Measurements from ENCODE around the gene FAM76B. TPM values are rescaled to one million over a fixed set of nuclear protein-coding genes. Genes with fewer than 3 reads are reported as not detected.
A peak's percentile ranks its signal among the peaks of the same experiment; 100 is the strongest.

Gene FAM76B
- total and polyA plus RNA-seq, 2 donors (not counting 1 experiment from before 2014, with no cell fraction given): 36.5 to 80.9 TPM

- Histone ChIP-seq H2AFZ (ENCODE audit: insufficient read depth, low read depth, low read length, poor library complexity, severe bottlenecking) (peak overlapping the region; percentile 96), H3K9me3 (ENCODE audit: control extremely low read depth in 1 of 3, control insufficient read depth in 2 of 3, insufficient read depth in 1 of 3, low read length in 2 of 3) (no peaks in the 10 kb centered on the region), H3K27me3 (replicated peaks in 1 of 4; ENCODE audit: control extremely low read depth in 1 of 4, control insufficient read depth in 3 of 4, insufficient read depth in 4 of 4, low read length in 3 of 4) (no peaks in the 10 kb centered on the region), H4K20me1 (ENCODE audit: control insufficient read depth, insufficient read depth, low read length, poor library complexity, severe bottlenecking) (no peaks in the 10 kb centered on the region), H3K79me2 (ENCODE audit: control insufficient read depth, insufficient read depth, low read length) (peaks cover 63% of the 10 kb centered on the region), H3K27ac (ENCODE audit: low read length in 2 of 2) (peak overlapping the region; percentile 98 to 100), H3K9ac (ENCODE audit: low read length) (peak overlapping the region; percentile 99), H3K4me1 (ENCODE audit: control insufficient read depth in 2 of 2, insufficient read depth in 2 of 2, low read length in 2 of 2) (peaks cover 20% of the 10 kb centered on the region in 2 donors), H3K4me2 (replicated peaks; ENCODE audit: low read depth, low read length, poor library complexity, severe bottlenecking) (peak overlapping the region; percentile 92), H3K4me3 (ENCODE audit: control extremely low read depth in 1 of 5, extremely low read depth in 1 of 5, insufficient read depth in 1 of 5, low read depth in 2 of 5, low read length in 4 of 5) (peak overlapping the region; percentile 65 to 99 (median 80)), H3K36me3 (replicated peaks in 1 of 2; ENCODE audit: control extremely low read depth in 1 of 2, control insufficient read depth in 1 of 2, extremely low read depth in 1 of 2, insufficient read depth in 2 of 2, low read length in 1 of 2) (peaks cover 2 to 21% of the 10 kb centered on the region in 2 experiments)
- intact Hi-C loops (cut with micrococcal nuclease): loop anchor here (1.0 kb wide), 6 partner anchors 73 to 1296 kb away; partner anchors contain the start of genes ANKRD49, CWC15, ENDOD1 and KDM4D
- Mint-ChIP-seq H3K4me1 (peaks cover 48% of the 10 kb centered on the region), H3K9me3 (ENCODE audit: insufficient read depth) (no peaks in the 10 kb centered on the region), H3K27me3 (no peaks in the 10 kb centered on the region), H3K4me3 (peak overlapping the region; percentile 97), H3K27ac (peak overlapping the region; percentile 99)
- ChIA-PET POLR2A (interaction anchor here (0.8 to 3.2 kb wide), 10 partner anchors 8 to 1295 kb away, joined by 3 to 21 read pairs (median 6); partner anchors contain the start of genes CWC15, ENDOD1, SESN3 and SRSF8), CTCF (interaction anchor here (0.5 to 2.2 kb wide), 14 partner anchors 9 to 722 kb away, joined by 3 to 11 read pairs (median 4); partner anchors contain the start of genes MAML2 and SRSF8)
- TF ChIP-seq EZH2 (IDR thresholded peaks at IDR 0.05; ENCODE audit: borderline replicate concordance, insufficient read depth, low read depth, low read length, poor library complexity, severe bottlenecking) (no peak), CTCF (IDR thresholded peaks at IDR 0.05) (peak; percentile 37)
- DNase-seq: no peak
- ATAC-seq (ENCODE audit: low read depth): no peak
- WGBS (ENCODE audit: insufficient coverage): under 1% methylated on average over 34 of the region's 34 CpGs
Measured at GRCh38 chr11:95788921-95789505, 569 bp downstream of the FAM76B start.

GRCh38 chr11:95780544-95780943, 9.0 kb downstream of the FAM76B start:
- Histone ChIP-seq H3K4me3 (ENCODE audit: control extremely low read depth in 1 of 5, extremely low read depth in 1 of 5, insufficient read depth in 1 of 5, low read depth in 2 of 5, low read length in 4 of 5) (no peak overlapping the region), H3K27ac (ENCODE audit: low read length in 2 of 2) (peak overlapping the region in 1 of 2 donors; percentile 51), H3K4me2 (replicated peaks; ENCODE audit: low read depth, low read length, poor library complexity, severe bottlenecking) (no peak overlapping the region), H3K9ac (ENCODE audit: low read length) (no peak overlapping the region), H3K9me3 (ENCODE audit: control extremely low read depth in 1 of 3, control insufficient read depth in 2 of 3, insufficient read depth in 1 of 3, low read length in 2 of 3) (no peaks in the 10 kb centered on the region), H3K79me2 (ENCODE audit: control insufficient read depth, insufficient read depth, low read length) (peaks cover 4% of the 10 kb centered on the region), H3K4me1 (ENCODE audit: control insufficient read depth in 2 of 2, insufficient read depth in 2 of 2, low read length in 2 of 2) (peaks cover 0 to 10% of the 10 kb centered on the region in 2 donors), H3K36me3 (replicated peaks in 1 of 2; ENCODE audit: control extremely low read depth in 1 of 2, control insufficient read depth in 1 of 2, extremely low read depth in 1 of 2, insufficient read depth in 2 of 2, low read length in 1 of 2) (peaks cover 13 to 80% of the 10 kb centered on the region in 2 experiments), H4K20me1 (ENCODE audit: control insufficient read depth, insufficient read depth, low read length, poor library complexity, severe bottlenecking) (no peaks in the 10 kb centered on the region), H2AFZ (ENCODE audit: insufficient read depth, low read depth, low read length, poor library complexity, severe bottlenecking) (no peak overlapping the region), H3K27me3 (replicated peaks in 1 of 4; ENCODE audit: control extremely low read depth in 1 of 4, control insufficient read depth in 3 of 4, insufficient read depth in 4 of 4, low read length in 3 of 4) (no peaks in the 10 kb centered on the region)
- DNase-seq (peak; percentile 48), ATAC-seq (ENCODE audit: low read depth) (peak; percentile 77)
- Mint-ChIP-seq H3K27me3 (no peaks in the 10 kb centered on the region), H3K4me1 (peaks cover 37% of the 10 kb centered on the region), H3K27ac (peak overlapping the region; percentile 55), H3K9me3 (ENCODE audit: insufficient read depth) (no peaks in the 10 kb centered on the region), H3K4me3 (no peak overlapping the region)
- intact Hi-C loops (cut with micrococcal nuclease): loop anchor here (1.0 kb wide), 1 partner anchor 10 kb away; the partner anchor contains the start of gene CEP57
- TF ChIP-seq EZH2 (IDR thresholded peaks at IDR 0.05; ENCODE audit: borderline replicate concordance, insufficient read depth, low read depth, low read length, poor library complexity, severe bottlenecking) (no peak), CTCF (IDR thresholded peaks at IDR 0.05) (no peak)
- no CpG with 5 or more reads among the region's 2 CpGs for WGBS (ENCODE audit: insufficient coverage)
- ChIA-PET POLR2A (interaction anchor here (0.6 to 1.2 kb wide), 2 partner anchors 9 to 624 kb away, joined by 3 to 6 read pairs; partner anchors contain the start of genes CEP57 and FAM76B), CTCF (interaction anchor here (0.6 to 2.5 kb wide), 7 partner anchors 9 to 684 kb away, joined by 3 to 9 read pairs (median 4); partner anchors contain the start of genes CEP57 and FAM76B)

Data from B cell (primary cell).